Panc1 (cell line): Measurements from ENCODE around the gene SLC9A8.

Experiments
- CTCF ChIP-seq: fragments of 450-650 bp; IDR thresholded peaks from 2 replicates; pipeline ENCODE4 v1.5.1; 2017; ENCODE audit warnings: mild to moderate bottlenecking
- POLR2AphosphoS5 ChIP-seq: IDR thresholded peaks from 2 replicates; pipeline ENCODE4 v1.6.1; 2012; ENCODE audit warnings: mild to moderate bottlenecking, low read depth, low read length, moderate library complexity

- TF ChIP-seq CTCF = no peak
- TF ChIP-seq POLR2AphosphoS5 = no peak
These were observed 101.9 kb downstream of the SLC9A8 start for GRCh38 chr20:49914310-49915117.
